Measurements from ENCODE around the gene MALSU1.

DNA sequence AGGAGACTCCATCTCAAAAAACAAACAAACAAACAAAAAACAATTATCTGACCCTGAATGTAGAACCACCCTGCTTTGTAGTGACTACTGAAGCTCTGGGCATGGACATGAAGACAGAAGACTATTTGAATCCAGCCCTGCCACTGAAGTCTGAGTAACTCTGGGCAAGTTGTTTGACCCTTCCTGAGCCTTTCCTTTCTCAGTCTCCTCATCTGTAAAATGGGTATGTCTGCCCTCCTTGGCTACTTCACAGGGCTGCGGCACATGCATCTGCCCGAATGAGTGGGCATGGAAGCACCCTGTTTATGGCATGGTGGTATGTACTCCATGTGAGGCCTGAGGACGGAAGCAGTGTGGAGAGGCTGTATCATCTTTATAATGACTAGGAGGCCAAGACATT, 22.2 kb upstream of the MALSU1 start:
- TF ChIP-seq, protein P1, sequence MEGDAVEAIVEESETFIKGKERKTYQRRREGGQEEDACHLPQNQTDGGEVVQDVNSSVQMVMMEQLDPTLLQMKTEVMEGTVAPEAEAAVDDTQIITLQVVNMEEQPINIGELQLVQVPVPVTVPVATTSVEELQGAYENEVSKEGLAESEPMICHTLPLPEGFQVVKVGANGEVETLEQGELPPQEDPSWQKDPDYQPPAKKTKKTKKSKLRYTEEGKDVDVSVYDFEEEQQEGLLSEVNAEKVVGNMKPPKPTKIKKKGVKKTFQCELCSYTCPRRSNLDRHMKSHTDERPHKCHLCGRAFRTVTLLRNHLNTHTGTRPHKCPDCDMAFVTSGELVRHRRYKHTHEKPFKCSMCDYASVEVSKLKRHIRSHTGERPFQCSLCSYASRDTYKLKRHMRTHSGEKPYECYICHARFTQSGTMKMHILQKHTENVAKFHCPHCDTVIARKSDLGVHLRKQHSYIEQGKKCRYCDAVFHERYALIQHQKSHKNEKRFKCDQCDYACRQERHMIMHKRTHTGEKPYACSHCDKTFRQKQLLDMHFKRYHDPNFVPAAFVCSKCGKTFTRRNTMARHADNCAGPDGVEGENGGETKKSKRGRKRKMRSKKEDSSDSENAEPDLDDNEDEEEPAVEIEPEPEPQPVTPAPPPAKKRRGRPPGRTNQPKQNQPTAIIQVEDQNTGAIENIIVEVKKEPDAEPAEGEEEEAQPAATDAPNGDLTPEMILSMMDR (IDR thresholded peaks at IDR 0.05; ENCODE audit: low read length), result no peak
- no peak for TF ChIP-seq EZH2 (IDR thresholded peaks at IDR 0.05; ENCODE audit: borderline replicate concordance, low read length)
